ENCODE data around the gene SLBP. TPM values are rescaled to one million over a fixed set of nuclear protein-coding genes. Genes with fewer than 3 reads are reported as not detected.
A peak's percentile ranks its signal among the peaks of the same experiment; 100 is the strongest.

The SLBP gene
- total RNA-seq, 1 experiment from 2014 or later = 82.2 TPM

DNA sequence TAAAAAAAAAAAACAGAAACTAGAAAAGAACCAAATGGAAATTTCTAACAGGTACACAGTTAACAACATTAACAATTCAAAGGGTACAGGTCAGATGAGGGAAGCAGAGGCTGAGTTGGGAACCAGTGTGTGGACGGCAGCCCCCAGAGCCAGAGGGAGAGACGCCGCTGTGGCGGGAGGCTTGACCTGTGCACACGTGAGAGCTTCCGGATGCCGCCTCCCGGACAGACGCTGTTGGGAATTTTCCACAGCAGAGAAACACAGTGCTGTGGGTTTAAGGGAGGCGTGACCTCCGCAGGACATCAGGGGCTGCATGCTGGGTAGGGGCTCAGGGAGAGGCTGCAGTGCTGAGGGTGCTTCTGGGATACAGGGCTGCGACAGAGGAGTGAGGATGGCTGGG, 31.4 kb upstream of the SLBP start:
- Histone ChIP-seq H3K27me3 (ENCODE audit: control insufficient read depth, insufficient read depth, low read length) (no peaks in the 10 kb centered on the region), H3K36me3 (replicated peaks; ENCODE audit: control insufficient read depth, insufficient read depth, low read length) (peaks cover 31% of the 10 kb centered on the region), H3K4me3 (ENCODE audit: insufficient read depth, low read depth, low read length) (no peak overlapping the region)
- DNase-seq = no peak

DNA sequence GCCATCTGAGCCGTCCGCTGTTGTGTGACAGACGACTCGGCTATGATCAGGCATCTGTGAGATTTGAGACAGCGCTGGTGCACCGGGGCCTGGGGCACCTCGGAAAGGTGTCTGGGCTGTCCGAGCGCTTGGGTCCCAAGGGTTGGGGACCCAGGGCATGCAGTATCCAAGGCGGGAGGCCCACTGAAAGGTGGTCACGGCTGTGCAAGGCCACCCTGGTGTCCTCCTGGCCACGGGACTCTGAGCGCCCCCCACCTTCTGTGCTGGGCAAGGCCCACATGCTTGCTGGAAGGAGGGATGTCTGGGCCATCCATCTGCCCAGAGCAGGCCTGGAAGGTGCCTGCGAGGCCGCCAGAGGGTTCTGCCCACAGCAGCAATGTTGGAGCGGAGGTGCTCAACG, 29.1 kb upstream of the SLBP start:
- Histone ChIP-seq H3K4me3 (ENCODE audit: insufficient read depth, low read depth, low read length) (no peak overlapping the region), H3K27me3 (ENCODE audit: control insufficient read depth, insufficient read depth, low read length) (no peaks in the 10 kb centered on the region), H3K36me3 (replicated peaks; ENCODE audit: control insufficient read depth, insufficient read depth, low read length) (peaks cover 49% of the 10 kb centered on the region)
- DNase-seq = no peak

DNA sequence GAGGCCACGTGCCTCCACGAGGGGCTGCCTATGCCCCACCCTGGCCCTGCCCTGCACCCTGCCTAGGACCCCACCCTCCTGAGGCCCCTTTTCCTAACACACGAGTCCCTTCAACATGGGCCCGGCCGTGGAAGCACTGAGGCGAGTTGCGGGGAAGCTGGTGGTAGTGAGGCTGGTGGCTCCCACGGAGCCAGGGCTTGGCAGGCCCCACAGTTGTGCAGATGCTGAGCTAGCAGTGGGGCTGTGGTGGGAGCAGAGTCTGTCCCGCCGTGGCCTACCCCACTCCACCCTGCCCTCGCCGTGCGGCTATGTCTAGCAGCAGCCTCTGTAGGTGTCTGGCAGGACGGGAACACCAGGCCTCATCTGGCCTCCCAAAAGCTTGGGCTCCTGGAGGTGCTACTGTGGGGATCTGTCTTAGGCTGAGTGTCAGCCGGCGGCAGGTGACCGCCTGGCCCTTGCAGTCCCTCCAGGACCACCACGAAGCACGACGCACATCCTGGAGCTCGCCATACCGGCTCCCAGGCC, 28.0 kb upstream of the SLBP start:
- no peak for DNase-seq
- Histone ChIP-seq H3K27me3 (ENCODE audit: control insufficient read depth, insufficient read depth, low read length) (no peaks in the 10 kb centered on the region), H3K4me3 (ENCODE audit: insufficient read depth, low read depth, low read length) (no peak overlapping the region), H3K36me3 (replicated peaks; ENCODE audit: control insufficient read depth, insufficient read depth, low read length) (peaks cover 56% of the 10 kb centered on the region)

DNA sequence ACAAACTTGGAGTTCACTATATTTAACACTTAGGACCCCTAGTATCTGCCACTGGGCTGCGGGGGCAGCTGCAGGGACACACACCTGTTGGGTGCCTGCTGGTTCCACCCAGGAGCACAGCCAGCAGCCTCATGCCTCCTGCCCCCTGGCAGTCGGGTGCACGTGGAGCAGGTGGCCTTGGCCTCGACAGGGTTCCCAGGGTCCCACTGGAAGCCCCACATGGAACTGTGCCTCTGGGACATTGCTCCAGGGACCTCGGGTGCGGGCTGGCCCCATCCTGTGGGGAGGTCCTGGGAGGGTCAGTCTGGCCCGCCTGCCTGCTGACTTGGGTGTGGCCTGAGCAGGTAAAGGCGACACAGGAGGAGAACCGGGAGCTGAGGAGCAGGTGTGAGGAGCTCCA, 27.2 kb upstream of the SLBP start:
- H3K4me3 ChIP-seq (ENCODE audit: insufficient read depth, low read depth, low read length) = no peak overlapping the region
- H3K27me3 ChIP-seq (ENCODE audit: control insufficient read depth, insufficient read depth, low read length) = no peaks in the 10 kb centered on the region
- no peak for DNase-seq
- H3K36me3 ChIP-seq (replicated peaks; ENCODE audit: control insufficient read depth, insufficient read depth, low read length) = peaks cover 61% of the 10 kb centered on the region

DNA sequence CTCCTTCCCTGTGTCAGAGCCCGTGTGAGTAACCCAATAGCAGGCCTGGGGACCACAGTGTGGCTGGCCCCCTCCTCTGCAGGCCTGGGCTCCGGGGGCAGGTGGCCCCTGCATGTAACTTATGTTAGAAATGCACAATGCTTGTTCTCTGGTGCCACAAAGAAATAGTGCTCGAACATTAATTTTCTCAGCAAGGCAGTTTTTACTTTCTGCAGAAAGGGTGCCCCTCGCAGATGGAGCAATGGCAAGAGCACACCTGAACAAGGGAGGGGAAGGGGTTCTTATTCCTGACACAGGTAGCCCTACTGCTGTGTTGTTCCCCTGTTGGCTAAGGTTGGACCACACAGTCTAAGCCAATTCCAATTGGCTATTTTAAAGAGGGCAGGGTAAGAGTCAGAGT, 26.3 kb upstream of the SLBP start:
- DNase-seq = no peak
- Histone ChIP-seq H3K27me3 (ENCODE audit: control insufficient read depth, insufficient read depth, low read length) (no peaks in the 10 kb centered on the region), H3K36me3 (replicated peaks; ENCODE audit: control insufficient read depth, insufficient read depth, low read length) (peaks cover 55% of the 10 kb centered on the region), H3K4me3 (ENCODE audit: insufficient read depth, low read depth, low read length) (no peak overlapping the region)

DNA sequence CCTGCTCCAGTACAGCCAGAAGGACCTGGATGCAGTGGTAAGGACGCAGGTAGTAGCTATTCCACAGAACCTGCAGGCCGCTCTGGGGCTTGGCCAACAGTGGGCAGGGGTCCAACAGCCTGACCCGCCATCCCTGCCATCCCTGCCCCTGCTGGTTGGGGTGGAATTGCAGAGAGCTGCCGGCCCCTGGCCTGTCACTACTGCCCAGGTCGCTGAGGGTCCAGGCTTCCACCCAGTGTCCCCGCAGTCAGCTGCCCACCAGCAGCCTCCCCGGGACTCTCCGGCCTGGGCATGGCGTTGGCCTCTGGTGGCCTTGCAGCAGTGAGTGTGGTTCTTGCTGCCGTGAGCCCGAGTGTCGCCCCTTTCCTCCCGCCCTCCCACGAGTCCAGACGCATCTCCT, 25.5 kb upstream of the SLBP start:
- no peak overlapping the region for H3K4me3 ChIP-seq (ENCODE audit: insufficient read depth, low read depth, low read length)
- DNase-seq = no peak
- H3K27me3 ChIP-seq (ENCODE audit: control insufficient read depth, insufficient read depth, low read length) = no peaks in the 10 kb centered on the region
- peaks cover 57% of the 10 kb centered on the region for H3K36me3 ChIP-seq (replicated peaks; ENCODE audit: control insufficient read depth, insufficient read depth, low read length)

DNA sequence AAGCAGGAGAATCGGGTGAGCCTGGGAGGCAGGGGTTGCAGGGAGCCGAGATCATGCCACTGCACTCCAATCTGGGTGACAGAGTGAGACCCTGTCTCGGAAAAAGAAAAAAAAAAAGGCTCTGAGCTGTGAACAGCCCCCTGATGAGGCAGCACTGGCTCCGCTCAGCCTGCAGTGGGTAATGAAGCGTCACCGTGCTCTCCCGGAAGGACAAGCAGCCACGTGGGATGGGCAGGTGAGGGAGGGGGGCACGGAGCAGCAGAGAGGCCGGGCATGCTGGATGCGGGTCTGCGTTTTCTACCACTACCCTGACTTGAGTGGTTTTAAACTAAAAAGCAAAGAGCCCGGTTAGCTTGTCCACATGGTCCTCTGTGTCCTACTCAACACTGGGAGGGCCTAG, 24.7 kb upstream of the SLBP start:
- no peak overlapping the region for H3K4me3 ChIP-seq (ENCODE audit: insufficient read depth, low read depth, low read length)
- no peaks in the 10 kb centered on the region for H3K27me3 ChIP-seq (ENCODE audit: control insufficient read depth, insufficient read depth, low read length)
- peaks cover 54% of the 10 kb centered on the region for H3K36me3 ChIP-seq (replicated peaks; ENCODE audit: control insufficient read depth, insufficient read depth, low read length)
- DNase-seq = no peak

DNA sequence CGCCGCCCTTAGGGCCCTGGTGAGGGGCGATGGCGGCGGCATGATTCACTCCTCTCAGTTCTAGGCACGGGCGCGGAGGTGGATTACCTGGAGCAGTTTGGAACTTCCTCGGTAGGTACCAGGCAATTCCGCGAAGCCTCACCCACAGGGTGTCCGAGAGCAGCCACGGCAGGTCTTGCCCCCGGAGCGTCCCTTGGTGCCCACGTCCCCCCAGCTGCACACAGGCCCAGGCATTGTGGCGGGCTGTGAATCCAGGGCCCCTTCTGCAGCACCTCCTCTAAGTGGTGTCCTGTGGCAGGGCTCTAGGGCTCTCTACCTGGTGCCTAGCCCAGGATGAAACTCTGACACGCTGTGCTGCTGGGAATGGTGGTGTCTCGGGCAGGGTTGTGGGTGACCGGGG, 23.1 kb upstream of the SLBP start:
- H3K27me3 ChIP-seq (ENCODE audit: control insufficient read depth, insufficient read depth, low read length) = no peaks in the 10 kb centered on the region
- no peak overlapping the region for H3K4me3 ChIP-seq (ENCODE audit: insufficient read depth, low read depth, low read length)
- peaks cover 55% of the 10 kb centered on the region for H3K36me3 ChIP-seq (replicated peaks; ENCODE audit: control insufficient read depth, insufficient read depth, low read length)
- DNase-seq = no peak

DNA sequence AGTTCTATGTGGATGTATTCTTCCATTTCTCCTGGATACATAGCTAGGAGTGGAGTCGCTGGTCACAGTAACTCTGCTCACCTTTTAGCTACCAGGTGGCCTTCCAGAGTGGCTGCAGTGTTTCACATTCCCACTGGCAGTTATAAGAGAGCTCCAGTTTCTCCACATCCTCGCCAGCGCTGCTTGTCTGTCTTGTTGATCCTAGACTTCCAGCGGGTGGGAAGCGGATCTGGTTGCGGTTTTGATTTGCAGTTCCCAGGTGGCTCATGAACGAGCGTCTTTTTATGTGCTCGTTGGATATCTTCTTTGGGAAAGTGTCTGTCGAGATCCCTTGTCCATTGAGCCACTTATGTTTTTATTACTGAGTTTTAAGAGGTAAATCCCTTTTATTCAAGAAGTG, 20.8 kb upstream of the SLBP start:
- peaks cover 62% of the 10 kb centered on the region for H3K36me3 ChIP-seq (replicated peaks; ENCODE audit: control insufficient read depth, insufficient read depth, low read length)
- no peaks in the 10 kb centered on the region for H3K27me3 ChIP-seq (ENCODE audit: control insufficient read depth, insufficient read depth, low read length)
- no peak for DNase-seq
- H3K4me3 ChIP-seq (ENCODE audit: insufficient read depth, low read depth, low read length) = no peak overlapping the region

DNA sequence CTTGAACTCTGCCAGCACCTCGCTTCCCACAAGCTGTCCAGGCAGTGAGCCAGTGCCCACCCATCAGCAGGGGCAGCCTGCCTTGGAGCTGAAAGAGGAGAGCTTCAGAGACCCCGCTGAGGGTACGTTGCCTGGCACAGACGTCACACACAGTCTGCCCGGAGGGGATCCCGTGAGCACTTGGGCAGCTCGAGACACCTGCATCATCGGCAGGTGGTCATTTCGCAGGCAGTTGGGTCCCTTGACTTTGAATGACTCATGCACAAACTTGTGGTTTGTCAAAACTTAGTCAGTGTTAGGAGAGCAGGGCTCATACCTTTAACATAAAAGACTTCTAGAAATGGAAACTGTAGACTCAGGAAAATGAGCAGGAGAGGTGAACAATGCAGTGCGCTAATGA, 19.1 kb upstream of the SLBP start:
- Histone ChIP-seq H3K4me3 (ENCODE audit: insufficient read depth, low read depth, low read length) (no peak overlapping the region), H3K27me3 (ENCODE audit: control insufficient read depth, insufficient read depth, low read length) (no peaks in the 10 kb centered on the region), H3K36me3 (replicated peaks; ENCODE audit: control insufficient read depth, insufficient read depth, low read length) (peaks cover 63% of the 10 kb centered on the region)
- DNase-seq = no peak

DNA sequence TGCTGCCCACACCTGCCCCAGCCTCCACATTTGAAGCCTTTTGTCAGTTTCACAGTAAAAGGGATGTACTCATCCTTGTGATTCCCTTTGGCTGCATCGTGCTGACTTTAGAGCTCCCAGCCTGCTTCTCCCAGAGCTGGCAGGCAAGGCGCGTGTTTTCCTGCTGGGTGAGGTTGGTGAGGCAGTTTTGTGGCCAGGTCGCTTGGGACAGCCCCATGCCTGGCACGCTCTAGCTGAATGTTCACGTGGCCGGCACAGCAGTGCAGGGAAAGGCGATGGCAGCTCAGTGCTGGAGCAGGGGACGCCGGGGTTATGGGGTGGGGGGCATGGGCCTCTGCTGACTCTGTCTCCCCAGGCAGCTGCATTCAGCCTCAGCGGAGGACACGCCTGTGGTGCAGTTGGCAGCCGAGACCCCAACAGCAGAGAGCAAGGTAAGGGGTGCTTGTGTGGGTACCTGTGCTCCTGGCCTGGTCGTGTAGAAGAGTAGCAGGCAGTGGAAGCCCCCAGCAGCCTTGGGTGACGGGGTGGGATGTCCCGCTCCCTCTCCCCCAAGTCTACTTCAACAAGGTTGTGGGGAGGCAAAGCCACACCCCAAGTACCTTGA, 18.5 kb upstream of the SLBP start:
- no peaks in the 10 kb centered on the region for H3K27me3 ChIP-seq (ENCODE audit: control insufficient read depth, insufficient read depth, low read length)
- no peak for DNase-seq
- H3K4me3 ChIP-seq (ENCODE audit: insufficient read depth, low read depth, low read length) = no peak overlapping the region
- H3K36me3 ChIP-seq (replicated peaks; ENCODE audit: control insufficient read depth, insufficient read depth, low read length) = peaks cover 65% of the 10 kb centered on the region

DNA sequence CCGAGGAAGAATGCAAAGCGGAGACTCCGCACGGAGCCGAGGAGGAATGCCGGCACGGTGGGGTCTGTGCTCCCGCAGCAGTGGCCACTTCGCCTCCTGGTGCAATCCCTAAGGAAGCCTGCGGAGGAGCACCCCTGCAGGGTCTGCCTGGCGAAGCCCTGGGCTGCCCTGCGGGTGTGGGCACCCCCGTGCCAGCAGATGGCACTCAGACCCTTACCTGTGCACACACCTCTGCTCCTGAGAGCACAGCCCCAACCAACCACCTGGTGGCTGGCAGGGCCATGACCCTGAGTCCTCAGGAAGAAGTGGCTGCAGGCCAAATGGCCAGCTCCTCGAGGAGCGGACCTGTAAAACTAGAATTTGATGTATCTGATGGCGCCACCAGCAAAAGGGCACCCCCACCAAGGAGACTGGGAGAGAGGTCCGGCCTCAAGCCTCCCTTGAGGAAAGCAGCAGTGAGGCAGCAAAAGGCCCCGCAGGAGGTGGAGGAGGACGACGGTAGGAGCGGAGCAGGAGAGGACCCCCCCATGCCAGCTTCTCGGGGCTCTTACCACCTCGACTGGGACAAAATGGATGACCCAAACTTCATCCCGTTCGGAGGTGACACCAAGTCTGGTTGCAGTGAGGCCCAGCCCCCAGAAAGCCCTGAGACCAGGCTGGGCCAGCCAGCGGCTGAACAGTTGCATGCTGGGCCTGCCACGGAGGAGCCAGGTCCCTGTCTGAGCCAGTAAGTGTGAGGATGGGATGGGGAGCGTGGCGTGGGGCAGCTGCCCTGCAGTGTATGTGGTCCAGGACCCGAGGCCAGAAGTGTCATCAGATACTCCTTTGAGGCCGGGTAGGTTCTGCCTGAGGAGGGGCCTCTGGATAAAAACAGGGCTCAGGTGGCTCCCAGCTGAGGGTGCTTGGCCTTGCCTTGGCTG, 16.2 kb upstream of the SLBP start:
- Histone ChIP-seq H3K27me3 (ENCODE audit: control insufficient read depth, insufficient read depth, low read length) (no peaks in the 10 kb centered on the region), H3K36me3 (replicated peaks; ENCODE audit: control insufficient read depth, insufficient read depth, low read length) (peaks cover 62% of the 10 kb centered on the region), H3K4me3 (ENCODE audit: insufficient read depth, low read depth, low read length) (no peak overlapping the region)
- peak; percentile 60 for DNase-seq

DNA sequence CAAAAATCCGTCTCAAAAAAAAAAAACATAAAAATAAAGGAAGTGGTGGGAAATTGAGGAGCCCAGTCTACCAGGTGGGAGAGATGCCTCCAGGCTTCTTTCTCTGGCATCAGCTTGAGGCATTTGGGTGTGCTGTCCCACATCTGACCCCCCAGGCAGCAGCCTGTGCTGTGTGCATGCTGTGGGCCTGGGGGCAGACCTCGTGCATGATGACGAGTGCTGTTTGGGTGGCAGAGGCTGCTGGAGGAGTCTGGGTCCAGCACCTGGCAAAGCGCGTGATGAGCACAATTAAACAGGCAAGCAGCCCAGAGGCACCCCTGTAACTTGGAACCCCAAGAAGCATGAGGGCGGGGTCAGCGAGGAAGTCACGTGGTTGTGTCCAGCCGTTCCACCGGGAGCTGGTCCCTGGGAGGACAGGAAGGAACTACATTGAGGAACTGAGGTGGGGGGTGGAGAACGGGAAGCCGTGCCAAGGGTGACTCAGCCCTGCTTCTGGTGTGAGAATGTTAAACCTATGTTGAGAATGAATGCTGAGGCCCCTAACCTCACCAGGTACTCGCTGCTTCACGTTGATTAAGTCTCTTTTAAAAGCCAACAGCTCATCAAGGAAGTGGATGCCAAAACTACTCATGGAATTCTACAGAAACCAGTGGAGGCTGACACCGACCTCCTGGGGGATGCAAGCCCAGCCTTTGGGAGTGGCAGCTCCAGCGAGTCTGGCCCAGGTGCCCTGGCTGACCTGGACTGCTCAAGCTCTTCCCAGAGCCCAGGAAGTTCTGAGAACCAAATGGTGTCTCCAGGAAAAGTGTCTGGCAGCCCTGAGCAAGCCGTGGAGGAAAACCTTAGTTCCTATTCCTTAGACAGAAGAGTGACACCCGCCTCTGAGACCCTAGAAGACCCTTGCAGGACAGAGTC, 15.3 kb upstream of the SLBP start:
- H3K4me3 ChIP-seq (ENCODE audit: insufficient read depth, low read depth, low read length) = no peak overlapping the region
- DNase-seq = peak; percentile 21
- H3K27me3 ChIP-seq (ENCODE audit: control insufficient read depth, insufficient read depth, low read length) = no peaks in the 10 kb centered on the region
- peaks cover 62% of the 10 kb centered on the region for H3K36me3 ChIP-seq (replicated peaks; ENCODE audit: control insufficient read depth, insufficient read depth, low read length)

DNA sequence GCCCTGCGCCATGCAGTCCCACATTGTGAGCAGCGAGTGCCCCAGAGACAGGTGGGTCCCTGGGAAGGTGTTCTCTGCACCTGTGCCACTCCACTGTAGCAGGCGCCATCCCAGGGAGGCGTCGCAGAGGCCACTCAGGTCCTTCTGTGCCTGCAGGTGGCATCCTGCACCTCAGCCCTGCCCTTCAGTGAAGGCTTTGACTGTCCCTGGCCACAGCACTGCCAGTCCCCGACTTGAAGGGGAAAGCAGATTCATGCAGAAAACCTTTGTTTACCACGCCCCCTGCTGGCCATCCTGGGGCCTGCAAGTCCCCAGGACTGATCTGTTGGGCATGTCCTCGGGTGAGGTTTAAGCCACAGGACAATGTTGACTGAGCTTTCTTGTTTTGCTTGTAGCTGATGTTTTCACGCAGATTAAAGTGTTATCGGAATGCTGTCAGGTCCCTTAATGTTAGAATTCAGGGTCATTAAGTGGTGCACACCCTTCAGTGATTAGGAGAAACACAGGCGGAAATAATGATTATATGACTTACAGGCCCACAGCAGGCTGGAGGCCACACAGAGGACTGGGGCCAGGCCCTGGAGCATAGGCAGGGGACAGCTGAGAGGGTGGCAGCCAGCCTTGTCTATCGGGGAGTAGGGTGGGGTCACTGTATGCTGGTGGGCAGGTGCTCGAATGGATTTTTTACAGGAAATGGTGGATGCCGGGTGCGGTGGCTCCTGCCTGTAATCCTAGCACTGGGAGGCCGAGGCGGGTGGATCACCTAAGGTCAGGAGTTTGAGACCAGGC, 14.2 kb upstream of the SLBP start:
- DNase-seq = peak; percentile 96
- H3K4me3 ChIP-seq (ENCODE audit: insufficient read depth, low read depth, low read length) = no peak overlapping the region
- peaks cover 59% of the 10 kb centered on the region for H3K36me3 ChIP-seq (replicated peaks; ENCODE audit: control insufficient read depth, insufficient read depth, low read length)
- no peaks in the 10 kb centered on the region for H3K27me3 ChIP-seq (ENCODE audit: control insufficient read depth, insufficient read depth, low read length)
